HG02884 (cell line): ENCODE measurements around the gene PLA1A.

ENCODE experiments used
- ATAC-seq: cut with Tn5 transposase; IDR thresholded peaks from one replicate; pipeline ENCODE4 v1.9.1; 2021; ENCODE audit warnings: mild to moderate bottlenecking, moderate library complexity; ENCODE audit not compliant: unreplicated experiment

PLA1A gene

DNA sequence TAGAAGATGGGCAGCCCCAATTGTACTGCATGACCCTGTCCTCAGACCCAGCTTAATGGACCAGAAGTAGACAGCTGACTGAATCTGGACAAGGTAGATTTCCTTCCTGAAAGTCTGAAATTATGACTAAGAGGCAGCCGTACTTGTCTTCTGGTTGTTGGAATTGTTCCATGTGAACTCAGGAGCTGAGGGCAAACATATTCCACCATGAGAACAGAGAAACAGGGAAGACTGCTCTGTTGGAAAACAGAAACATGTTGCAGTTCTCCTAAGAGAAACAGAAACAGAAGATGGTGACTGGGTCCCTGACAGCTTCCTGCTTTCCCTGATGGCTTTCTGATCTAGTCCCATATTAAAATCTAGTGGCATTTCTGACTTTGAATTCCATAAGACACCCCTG, 38.6 kb downstream of the PLA1A start:
- ATAC-seq, result no peak

DNA sequence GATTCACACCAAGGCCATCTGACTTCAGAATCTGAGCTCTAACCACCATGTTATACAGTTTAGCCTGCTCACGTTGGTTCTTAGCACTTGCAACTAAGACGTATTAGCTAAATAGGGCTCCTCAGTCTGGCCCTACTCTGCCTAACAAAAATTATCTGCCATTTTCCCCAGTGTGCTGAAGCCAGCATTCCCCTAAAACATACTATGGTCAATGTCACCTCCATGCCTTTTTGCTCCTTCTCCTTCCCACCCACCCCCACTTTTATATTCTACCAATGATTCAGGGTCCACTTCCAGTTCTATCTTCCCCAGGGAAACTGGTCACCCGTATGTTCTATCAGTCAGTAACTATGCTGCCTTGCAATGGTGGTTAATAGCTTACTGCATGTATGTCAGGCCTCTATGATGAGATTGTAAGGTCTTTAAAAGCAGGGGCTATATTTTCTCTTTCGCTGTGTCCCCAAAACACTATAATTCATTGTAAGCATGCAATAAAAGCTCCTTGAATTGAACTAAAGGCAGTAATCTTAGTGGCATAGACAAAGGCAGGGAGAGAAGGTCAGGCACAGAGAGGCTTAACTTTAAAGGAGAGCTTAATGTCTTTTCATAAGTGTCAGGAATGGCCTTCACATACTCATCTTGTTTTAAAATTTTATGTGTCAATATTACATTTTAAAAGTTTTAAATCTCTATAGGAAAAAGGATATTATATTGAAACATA, 39.4 kb downstream of the PLA1A start:
- no peak for ATAC-seq

DNA sequence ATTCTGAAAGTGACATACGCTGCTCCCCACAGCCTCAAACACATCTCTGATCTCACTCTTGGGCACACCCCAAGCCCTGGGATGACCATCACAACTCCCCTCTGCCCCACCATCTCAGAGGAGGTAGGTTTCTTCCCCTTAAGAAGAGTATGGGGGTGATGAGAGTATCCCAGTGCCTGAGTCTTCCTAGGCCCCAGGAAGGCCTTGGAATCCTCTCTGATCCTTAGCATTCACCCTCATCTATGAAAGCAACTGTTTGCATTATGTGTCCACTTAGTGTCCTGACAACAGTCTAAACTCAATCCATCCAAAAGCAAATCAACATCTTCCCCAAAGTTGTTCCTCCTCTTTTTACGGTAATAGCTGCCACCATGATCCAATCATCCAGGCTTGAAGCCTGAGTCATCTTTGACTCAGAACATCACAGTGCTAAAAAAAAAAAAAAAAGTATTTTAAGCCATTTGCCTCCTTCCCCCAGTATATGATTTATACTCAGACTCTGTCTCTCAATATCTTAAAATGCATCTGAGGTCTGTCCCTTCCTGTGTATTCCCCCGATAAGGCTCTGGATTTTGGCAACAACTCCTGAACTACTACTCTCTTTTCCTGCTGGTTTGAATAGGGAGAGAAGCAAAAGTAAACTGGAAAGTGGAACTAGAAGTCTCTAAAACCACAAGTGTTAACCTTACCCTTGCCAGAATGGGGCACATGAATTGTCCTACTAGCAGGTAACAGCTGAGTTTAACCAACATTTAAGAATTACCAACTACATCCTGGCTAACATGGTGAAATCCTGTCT, 40.2 kb downstream of the PLA1A start:
- peak; percentile 30 for ATAC-seq

DNA sequence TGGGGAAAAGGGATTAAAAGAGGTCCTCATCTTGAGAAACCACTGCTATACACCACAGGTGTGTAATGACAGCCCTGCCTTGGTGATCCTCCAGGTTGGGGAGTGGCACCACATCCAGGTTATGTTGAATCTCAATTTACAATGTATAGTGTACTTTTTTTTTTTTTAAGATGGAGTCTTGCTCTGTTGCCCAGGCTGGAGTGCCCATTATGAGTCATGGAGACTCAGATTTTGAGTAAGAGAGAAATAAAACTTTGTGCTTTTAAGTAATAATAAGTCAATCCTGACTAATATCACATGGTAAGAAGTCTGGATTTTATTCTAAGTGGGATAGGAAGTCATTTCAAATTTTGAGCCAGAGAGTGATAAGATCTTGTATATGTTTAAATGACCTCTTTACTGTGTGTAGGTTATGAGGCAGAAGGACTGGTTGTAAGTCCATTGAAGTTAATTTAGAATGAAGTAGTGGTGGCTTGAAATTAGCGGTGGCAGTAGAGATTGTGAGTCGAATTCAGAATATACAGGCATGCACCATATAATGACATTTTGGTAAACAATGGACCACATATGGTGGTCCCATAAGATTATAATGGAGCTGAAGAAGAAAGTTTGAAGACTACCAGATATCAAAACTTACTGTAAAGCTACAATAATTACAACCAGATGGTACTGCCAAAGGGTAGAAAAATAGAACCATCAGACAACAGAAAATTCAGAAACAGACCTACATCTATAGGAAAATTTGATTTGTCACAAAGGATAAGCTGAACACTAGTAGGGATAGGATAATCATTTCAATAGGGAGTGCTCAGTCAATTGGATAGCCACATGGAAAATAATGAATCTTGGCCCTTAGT, 42.0 kb downstream of the PLA1A start:
- no peak for ATAC-seq

- ATAC-seq, result no peak
Measured at GRCh38 chr3:119641416-119641815, 43.7 kb downstream of the PLA1A start.

GRCh38 chr3:119642746-119643473, 45.2 kb downstream of the PLA1A start:
- ATAC-seq, result no peak

DNA sequence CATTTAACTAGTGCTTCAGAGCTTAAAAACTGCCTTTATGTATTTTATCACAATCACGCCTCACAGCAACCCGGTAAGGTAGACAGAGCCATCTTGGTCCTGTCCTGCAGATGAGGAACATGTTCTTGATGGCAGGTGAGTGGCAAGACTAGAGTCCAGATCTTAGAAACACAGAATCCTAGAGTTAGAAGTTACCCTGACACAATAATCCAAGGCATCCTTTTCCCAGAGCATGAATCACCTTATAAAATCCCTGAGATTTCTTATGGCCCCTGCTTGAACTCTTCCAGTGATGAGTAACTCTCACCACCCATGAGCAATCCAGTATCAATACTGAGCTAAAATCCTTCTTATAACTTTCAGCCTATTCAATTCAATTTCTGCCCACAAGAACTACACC, 45.8 kb downstream of the PLA1A start:
- ATAC-seq, result no peak

DNA sequence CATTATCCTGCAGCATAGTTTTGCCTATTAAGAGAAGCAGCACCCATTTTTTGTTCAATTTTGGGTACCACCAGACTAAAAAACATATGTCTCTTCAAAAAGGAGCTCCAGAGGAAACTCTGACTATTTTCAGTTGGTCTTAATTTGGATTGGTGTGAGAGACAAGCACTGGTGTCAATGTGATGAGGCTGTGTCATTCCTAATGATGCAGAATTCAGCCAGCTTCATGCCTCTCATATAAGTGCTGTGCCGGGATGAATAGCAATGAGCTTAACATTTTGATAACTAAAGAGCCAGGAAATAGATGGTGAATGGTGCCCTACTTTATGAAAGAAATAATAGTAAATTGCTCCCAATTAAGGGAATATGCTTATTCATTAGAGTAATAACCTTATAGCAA, 46.8 kb downstream of the PLA1A start:
- ATAC-seq, result no peak

- no peak for ATAC-seq
Measured at GRCh38 chr3:119645813-119646212, 48.1 kb downstream of the PLA1A start.

DNA sequence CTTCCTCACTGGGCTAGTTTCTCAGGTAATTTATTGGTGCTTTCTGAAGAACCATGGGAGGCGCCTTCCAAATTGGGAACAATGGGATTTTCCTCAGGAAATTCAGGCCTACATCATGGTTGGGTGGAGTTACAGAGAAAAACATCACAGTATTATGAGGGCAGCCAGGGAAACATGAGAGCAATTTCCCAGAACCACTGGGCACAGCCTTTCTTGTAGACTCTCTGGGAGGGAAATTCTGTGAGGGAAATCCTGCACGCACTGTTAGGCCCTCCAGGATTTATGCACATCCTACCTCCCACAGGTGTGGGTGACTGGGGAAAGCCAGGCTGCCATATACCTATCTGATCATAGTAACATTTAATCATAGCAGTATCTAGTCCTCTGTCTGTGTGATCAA, 49.5 kb downstream of the PLA1A start:
- ATAC-seq, result no peak

GRCh38 chr3:119647843-119648575, 50.3 kb downstream of the PLA1A start:
- no peak for ATAC-seq

GRCh38 chr3:119649761-119650160, 52.1 kb downstream of the PLA1A start:
- no peak for ATAC-seq

GRCh38 chr3:119652306-119653033, 54.8 kb downstream of the PLA1A start:
- no peak for ATAC-seq

- ATAC-seq, result no peak
Measured at GRCh38 chr3:119653876-119654275, 56.2 kb downstream of the PLA1A start.

GRCh38 chr3:119657887-119658702, 60.4 kb downstream of the PLA1A start:
- no peak for ATAC-seq

DNA sequence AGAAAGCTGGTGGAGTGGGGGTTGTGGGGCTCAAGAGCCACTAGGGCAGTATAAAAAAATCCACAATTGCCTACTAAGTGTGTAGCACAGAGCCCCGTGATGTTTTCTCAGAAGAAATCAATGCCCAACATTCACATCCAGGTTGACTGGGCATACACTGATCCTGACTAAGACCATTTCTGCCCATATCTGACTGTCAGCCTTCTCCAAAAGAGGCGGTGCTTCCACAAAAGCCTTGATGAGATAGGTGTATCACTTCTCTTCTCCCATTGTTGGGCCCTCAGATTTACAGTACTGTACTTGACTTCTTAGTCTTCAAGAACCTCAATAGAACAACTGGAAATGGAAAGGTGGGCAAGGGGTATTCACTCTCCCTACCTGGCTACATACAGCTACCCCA, 61.3 kb downstream of the PLA1A start:
- no peak for ATAC-seq

DNA sequence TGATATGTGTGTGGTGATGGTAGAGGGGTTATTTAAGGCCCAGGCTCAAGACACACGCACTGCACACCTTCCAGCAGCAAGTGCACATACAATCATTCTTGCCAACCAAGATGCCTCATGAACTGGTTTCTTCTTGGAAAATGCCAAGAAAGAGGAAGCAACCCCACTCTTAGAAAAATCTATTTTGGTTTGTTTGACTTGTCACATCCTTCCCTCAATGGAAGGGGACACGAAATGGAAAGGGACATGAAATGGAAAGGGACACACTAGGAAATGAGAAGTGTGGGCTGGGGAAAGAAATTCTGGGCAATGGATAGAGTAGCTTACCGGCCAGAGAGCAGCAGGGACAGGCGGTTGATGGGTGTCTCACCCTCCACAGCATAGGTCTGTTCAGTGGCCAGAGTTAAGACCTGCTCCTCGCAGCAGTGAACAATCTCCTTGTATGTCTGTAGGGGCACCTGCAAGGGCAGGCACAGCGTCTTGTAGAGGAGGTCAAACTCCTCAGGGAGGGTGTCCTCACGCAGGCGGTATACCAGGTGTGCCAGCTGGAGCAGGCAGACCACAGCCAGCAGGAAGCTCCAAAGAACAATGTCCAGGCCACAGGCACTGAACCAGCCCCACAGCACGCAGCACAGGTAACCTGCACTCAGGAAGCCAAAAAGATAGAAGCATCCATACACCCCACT, 62.1 kb downstream of the PLA1A start:
- no peak for ATAC-seq
